Calu3 (cell line): ENCODE data around the gene PPP1R12B. TPM values are rescaled to one million over a fixed set of nuclear protein-coding genes. Genes with fewer than 3 reads are reported as not detected.

ENCODE experiments used
- BruUV-seq: library from RNA; stranded (reverse); fragments of 400-500 nt; replicated peaks from 2 replicates; lab custom pipeline; 2021; lab: Mats Ljungman, UMichigan
- CTCF ChIA-PET: fragments of 300-600 bp; sonication (Branson Sonifier 250); formaldehyde crosslinking; loops from one replicate; lab custom pipeline; 2022; ENCODE audit warnings: antibody characterized with exemption; lab: Charles Lee
- DNase-seq: peaks from one replicate; pipeline ENCODE4 v3.0.0; 2022
- H3K27ac Mint-ChIP-seq: one replicate; pipeline ENCODE4 v1.8.0; 2022; ENCODE audit warnings: mixed read lengths; ENCODE audit not compliant: unreplicated experiment
- H3K27me3 Mint-ChIP-seq: one replicate; pipeline ENCODE4 v1.8.0; 2022; ENCODE audit warnings: mixed read lengths; ENCODE audit not compliant: unreplicated experiment
- H3K36me3 Mint-ChIP-seq: one replicate; pipeline ENCODE4 v1.8.0; 2022; ENCODE audit warnings: mild to moderate bottlenecking, moderate library complexity, mixed read lengths; ENCODE audit not compliant: insufficient read depth, unreplicated experiment
- H3K4me1 Mint-ChIP-seq: one replicate; pipeline ENCODE4 v1.8.0; 2022; ENCODE audit warnings: mild to moderate bottlenecking, low read depth, mixed read lengths; ENCODE audit not compliant: unreplicated experiment
- H3K4me3 Mint-ChIP-seq: one replicate; pipeline ENCODE4 v1.8.0; 2022; ENCODE audit warnings: mild to moderate bottlenecking, low read depth, moderate library complexity, mixed read lengths; ENCODE audit not compliant: unreplicated experiment
- H3K9me3 Mint-ChIP-seq: one replicate; pipeline ENCODE4 v1.8.0; 2022; ENCODE audit warnings: low read depth, mixed read lengths; ENCODE audit not compliant: unreplicated experiment
- intact Hi-C: fragments of 100-400 bp; cut with micrococcal nuclease; formaldehyde crosslinking; loops from one replicate; pipeline ENCODE4 v1.10.0; 2022; ENCODE audit not compliant: unreplicated experiment
- total RNA-seq: library from RNA; stranded (reverse); gene quantifications from 2 replicates; pipeline ENCODE4 v1.2.3, GENCODE V29; 2022
- TF ChIP-seq, protein P1 (sequence below): fragments of 200-600 bp; IDR thresholded peaks from one replicate; pipeline ENCODE4 v1.8.0; 2022; ENCODE audit warnings: antibody characterized with exemption; ENCODE audit not compliant: unreplicated experiment

The PPP1R12B gene
- total RNA-seq, 1 experiment from 2014 or later, result 31.8 TPM

DNA sequence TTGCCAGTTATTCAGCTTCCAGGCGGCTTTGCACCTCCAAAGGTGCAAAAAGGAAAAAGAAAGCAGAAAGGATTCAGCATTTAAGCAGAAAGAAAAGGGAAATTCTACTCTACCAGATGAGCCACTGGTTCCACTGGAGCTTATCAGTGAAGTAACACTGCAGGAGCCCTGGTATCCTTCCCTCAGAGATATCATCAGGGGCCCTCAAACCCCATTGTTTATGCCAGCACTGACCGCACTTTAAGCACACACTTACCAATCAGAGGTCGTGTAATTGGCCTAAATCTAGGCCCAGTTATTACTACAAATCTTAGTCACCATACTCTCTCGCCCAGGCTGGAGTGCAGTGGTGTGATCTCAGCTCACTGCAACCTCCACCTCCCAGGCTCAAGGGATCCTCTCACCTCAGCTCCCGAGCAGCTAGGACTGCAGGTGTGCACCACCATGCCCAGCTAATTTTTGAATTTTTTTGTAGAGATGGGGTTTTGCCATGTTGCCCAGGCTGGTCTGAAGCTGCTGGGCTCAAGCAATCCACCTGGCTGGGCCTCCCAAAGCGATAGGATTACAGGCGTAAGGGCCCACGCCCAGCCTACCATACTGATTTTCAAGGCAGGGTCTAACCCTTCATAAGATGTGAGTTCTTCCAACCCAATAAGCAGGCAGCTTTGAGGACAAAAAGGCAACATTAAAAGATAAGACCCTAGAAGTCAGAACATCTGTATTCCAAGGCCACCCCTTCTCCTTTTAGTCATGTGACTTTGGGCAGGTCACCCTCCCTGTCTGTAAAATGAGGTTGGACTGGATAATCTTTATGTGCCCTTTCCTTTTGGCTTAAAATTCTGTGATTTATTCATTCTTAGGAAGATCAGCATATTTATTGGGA, 236.4 kb downstream of the PPP1R12B start:
- intact Hi-C loops, result no loop called here
- no peaks in the 10 kb centered on the region for H3K36me3 Mint-ChIP-seq
- BruUV-seq, result no TSS peak
- peaks cover 56% of the 10 kb centered on the region for H3K4me1 Mint-ChIP-seq
- CTCF ChIA-PET, result interaction anchor here (2.5 kb wide), 1 partner anchor 13 kb away, joined by 7 read pairs; no protein-coding TSS in a partner anchor
- no peaks in the 10 kb centered on the region for H3K9me3 Mint-ChIP-seq
- no peaks in the 10 kb centered on the region for H3K27me3 Mint-ChIP-seq
- no peak for DNase-seq
- no peak overlapping the region for H3K27ac Mint-ChIP-seq
- no peak overlapping the region for H3K4me3 Mint-ChIP-seq
- TF ChIP-seq, protein P1, sequence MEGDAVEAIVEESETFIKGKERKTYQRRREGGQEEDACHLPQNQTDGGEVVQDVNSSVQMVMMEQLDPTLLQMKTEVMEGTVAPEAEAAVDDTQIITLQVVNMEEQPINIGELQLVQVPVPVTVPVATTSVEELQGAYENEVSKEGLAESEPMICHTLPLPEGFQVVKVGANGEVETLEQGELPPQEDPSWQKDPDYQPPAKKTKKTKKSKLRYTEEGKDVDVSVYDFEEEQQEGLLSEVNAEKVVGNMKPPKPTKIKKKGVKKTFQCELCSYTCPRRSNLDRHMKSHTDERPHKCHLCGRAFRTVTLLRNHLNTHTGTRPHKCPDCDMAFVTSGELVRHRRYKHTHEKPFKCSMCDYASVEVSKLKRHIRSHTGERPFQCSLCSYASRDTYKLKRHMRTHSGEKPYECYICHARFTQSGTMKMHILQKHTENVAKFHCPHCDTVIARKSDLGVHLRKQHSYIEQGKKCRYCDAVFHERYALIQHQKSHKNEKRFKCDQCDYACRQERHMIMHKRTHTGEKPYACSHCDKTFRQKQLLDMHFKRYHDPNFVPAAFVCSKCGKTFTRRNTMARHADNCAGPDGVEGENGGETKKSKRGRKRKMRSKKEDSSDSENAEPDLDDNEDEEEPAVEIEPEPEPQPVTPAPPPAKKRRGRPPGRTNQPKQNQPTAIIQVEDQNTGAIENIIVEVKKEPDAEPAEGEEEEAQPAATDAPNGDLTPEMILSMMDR, result no peak

DNA sequence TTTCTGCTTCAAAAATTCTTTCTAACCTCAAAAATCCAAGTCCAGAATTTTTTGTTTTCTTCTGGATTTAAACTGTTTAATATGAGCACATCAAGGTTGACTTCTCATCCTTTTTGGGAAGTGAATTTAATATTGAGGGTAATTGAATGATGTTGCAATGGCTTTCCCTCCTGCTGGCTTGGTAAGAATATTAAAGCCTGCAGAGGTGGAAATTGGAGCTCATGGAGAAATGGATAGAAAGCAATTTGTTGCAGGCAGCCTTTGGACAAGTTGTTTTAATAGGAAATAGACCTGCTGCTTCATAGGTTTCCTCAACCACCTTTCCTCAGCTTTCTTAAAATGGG, 237.1 kb downstream of the PPP1R12B start:
- intact Hi-C loops, result no loop called here
- CTCF ChIA-PET, result interaction anchor here (1.2 to 2.5 kb wide), 3 partner anchors 12 to 15 kb away, joined by 3 to 7 read pairs (median 6); no protein-coding TSS in a partner anchor
- Mint-ChIP-seq H3K27ac (no peak overlapping the region), H3K4me3 (no peak overlapping the region), H3K4me1 (peaks cover 56% of the 10 kb centered on the region), H3K36me3 (no peaks in the 10 kb centered on the region), H3K9me3 (no peaks in the 10 kb centered on the region), H3K27me3 (no peaks in the 10 kb centered on the region)
- DNase-seq, result no peak
- BruUV-seq, result no TSS peak
- TF ChIP-seq, protein P1, result no peak

DNA sequence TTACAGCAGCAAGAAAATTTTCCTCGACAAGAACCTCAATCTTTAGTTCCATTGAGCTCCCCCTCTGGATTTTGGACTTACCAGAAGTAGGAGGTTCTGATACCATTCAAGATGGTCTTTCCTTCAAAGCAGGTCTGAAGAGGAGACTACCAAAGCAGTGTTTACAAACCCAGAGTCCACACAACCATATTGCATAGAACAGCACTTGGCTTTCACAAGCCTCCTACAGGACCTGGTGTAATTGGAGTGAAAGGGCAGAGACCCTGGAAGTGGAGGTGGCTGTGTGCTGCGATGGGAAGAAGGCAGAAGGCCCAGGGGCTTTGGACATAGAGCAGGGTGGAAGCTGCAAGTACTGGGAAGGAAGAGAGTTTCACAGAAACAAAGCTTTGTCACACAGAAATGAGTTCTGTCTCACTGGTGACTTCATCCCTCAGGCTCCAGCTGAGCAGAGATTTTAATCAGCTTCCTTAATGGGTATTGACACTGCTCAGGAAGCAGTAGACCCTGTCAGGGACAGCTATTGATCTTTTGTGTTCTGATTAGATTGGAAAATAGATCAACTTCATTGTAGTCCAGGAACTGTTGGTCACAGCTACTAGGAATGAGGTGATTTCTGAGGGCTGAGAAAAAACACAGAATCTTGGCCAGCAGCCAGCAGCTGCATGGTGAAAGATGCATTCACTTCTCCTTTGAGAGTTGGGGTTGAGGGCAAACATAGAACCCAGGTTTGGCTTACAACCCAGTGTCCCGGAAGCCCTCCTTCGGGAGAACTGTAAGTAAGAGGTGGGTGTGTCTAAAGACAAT, 237.7 kb downstream of the PPP1R12B start:
- Mint-ChIP-seq H3K36me3 (no peaks in the 10 kb centered on the region), H3K27me3 (no peaks in the 10 kb centered on the region), H3K27ac (peak overlapping the region; percentile 8), H3K4me1 (peaks cover 58% of the 10 kb centered on the region), H3K4me3 (no peak overlapping the region), H3K9me3 (no peaks in the 10 kb centered on the region)
- CTCF ChIA-PET, result interaction anchor here (0.9 to 2.5 kb wide), 8 partner anchors 8 to 133 kb away, joined by 3 to 13 read pairs (median 4); no protein-coding TSS in a partner anchor
- peak; percentile 52 for DNase-seq
- TF ChIP-seq, protein P1, result no peak
- intact Hi-C loops, result no loop called here
- no TSS peak for BruUV-seq

DNA sequence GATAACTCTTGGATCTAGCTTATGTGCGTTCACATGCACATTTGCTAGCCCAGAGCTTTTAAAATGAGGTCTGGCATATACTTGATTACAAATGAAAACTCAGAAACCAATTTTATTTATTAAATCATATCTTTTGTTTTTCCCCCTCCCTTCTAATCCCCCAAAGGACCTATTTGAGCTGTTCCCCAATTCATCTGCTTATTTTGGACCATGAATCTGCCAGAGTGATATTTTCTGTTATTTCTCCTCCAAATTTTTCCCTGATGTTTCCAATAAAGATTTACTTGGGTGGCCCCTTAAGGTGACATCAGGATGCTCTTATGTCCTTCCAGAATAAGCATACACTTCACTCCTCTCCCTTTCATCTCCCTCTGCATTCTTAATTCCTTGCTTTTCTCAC, 238.4 kb downstream of the PPP1R12B start:
- Mint-ChIP-seq H3K27ac (peak overlapping the region; percentile 27), H3K27me3 (no peaks in the 10 kb centered on the region), H3K4me1 (peaks cover 65% of the 10 kb centered on the region), H3K36me3 (no peaks in the 10 kb centered on the region), H3K4me3 (no peak overlapping the region), H3K9me3 (no peaks in the 10 kb centered on the region)
- TF ChIP-seq, protein P1, result no peak
- CTCF ChIA-PET, result interaction anchor here (0.9 to 2.5 kb wide), 8 partner anchors 9 to 133 kb away, joined by 3 to 13 read pairs (median 4); no protein-coding TSS in a partner anchor
- BruUV-seq, result no TSS peak
- DNase-seq, result no peak
- intact Hi-C loops, result no loop called here
